Mucosa of descending colon (tissue), 3 donors: ENCODE data around the gene TMEM53. TPM values are rescaled to one million over a fixed set of nuclear protein-coding genes. Genes with fewer than 3 reads are reported as not detected.

Experiments
- ATAC-seq: fragments of 200-7000 bp; cut with Tn5 transposase; one replicate; pipeline ENCODE4 v1.9.1; 2020; ENCODE audit warnings: mild to moderate bottlenecking, moderate library complexity
- DNase-seq, 3 donors: peaks; one replicate each; pipeline ENCODE4 v3.0.0-alpha.2; 2020
- H3K36me3 ChIP-seq: fragments of 200-600 bp; one replicate; pipeline ENCODE4 v1.8.0; 2021; ENCODE audit warnings: low read depth, mild to moderate bottlenecking
- H3K4me1 ChIP-seq: fragments of 200-600 bp; one replicate; pipeline ENCODE4 v1.8.0; 2021; ENCODE audit warnings: low read depth, mild to moderate bottlenecking
- H3K4me3 ChIP-seq: fragments of 200-600 bp; one replicate; pipeline ENCODE4 v1.8.0; 2021; ENCODE audit warnings: mild to moderate bottlenecking
- H3K9me3 ChIP-seq: fragments of 200-600 bp; one replicate; pipeline ENCODE4 v1.8.0; 2021; ENCODE audit warnings: mild to moderate bottlenecking
- CTCF ChIP-seq: fragments of 200-600 bp; IDR thresholded peaks from one replicate; pipeline ENCODE4 v1.8.0; 2022; ENCODE audit warnings: antibody characterized with exemption, mild to moderate bottlenecking
- intact Hi-C, 2 donors: fragments of 100-400 bp; cut with DNase I in 1 of 2; cut with micrococcal nuclease in 1 of 2; formaldehyde crosslinking; loops; one replicate each; pipeline versions ENCODE4 v1.11.0 to v1.11.1; 2022; cut with DNase I, micrococcal nuclease
- total RNA-seq, 3 donors: library from RNA; stranded (reverse); fragmentation: NEBNext Ultra II Directional in 2 of 3; extraction: Animal tissue kit (Norgen Biotek cat#: 25700) in 2 of 3; gene quantifications; one replicate each; pipeline versions ENCODE4 v1.2.1 to v1.2.4, GENCODE V29; 2021 to 2023
- donor health status: DM: no; HTN: no; CAD: no; lungs with moderate emphysema.
- donor health status: DM: no; HTN: no; CAD: no.
- donor health status: DM: no; HTN: yes; CAD: no.

TMEM53 gene
- total RNA-seq, 3 donors from 2014 or later, result 19.3 to 46.0 (median 36.6) TPM

DNA sequence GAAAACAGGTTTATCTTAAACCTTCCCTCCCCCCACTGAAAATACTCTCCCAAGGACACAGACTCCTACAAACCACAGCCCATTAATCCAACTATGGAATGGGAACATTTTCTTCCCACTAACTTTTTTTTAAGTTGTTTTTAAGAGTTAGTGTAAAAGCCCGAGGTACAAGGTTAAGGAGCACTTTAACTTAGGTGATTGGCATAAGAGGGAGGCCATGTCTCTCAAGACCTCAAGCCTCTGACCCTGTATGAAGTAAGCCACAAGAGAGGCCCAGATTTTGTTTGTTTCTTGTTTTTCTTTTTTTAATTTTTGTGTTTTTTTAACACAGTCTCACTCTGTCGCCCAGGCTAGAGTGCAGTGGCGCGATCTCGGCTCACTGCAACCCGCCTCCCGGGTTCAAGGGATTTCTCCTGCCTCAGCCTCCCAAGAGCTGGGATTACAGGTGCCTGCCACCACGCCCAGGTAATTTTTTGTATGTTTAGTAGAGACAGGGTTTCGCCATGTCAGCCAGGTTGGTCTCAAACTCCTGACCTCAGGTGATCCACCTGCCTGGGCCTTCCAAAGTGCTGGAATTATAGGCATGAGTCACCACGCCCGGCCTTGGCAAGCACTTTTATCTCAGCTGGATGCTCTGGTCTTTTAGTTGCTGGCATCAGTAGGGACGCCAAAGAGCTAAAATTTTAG is 14.6 kb upstream of the TMEM53 start:
- ATAC-seq, result peak; percentile 63
- Histone ChIP-seq H3K4me3 (no peak overlapping the region), H3K36me3 (no peaks in the 10 kb centered on the region), H3K4me1 (no peaks in the 10 kb centered on the region), H3K9me3 (no peaks in the 10 kb centered on the region)
- TF ChIP-seq CTCF, result no peak
- intact Hi-C loops, result no loop called here
- no peak for DNase-seq

DNA sequence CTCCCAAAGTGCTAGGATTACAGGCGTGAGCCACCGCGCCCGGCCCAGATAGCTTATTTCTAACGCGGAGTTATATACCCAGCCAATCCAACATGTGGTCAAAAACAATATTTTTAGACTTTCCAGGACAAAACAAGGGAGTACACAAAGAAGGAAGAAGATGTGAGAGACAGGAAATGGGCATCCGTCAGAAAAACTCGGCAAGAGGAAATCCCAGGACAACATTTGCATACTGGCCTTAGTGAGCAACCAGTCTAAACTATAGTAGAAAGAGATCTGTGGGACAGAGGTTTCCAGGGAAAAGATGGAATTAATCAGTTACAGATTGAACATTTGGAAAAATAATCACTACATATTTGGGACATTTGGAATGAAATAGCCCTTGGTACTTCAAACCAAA is 11.6 kb upstream of the TMEM53 start:
- TF ChIP-seq CTCF, result no peak
- Histone ChIP-seq H3K36me3 (no peaks in the 10 kb centered on the region), H3K9me3 (no peaks in the 10 kb centered on the region), H3K4me3 (no peak overlapping the region), H3K4me1 (no peaks in the 10 kb centered on the region)
- intact Hi-C loops, result no loop called here
- ATAC-seq (no peak), DNase-seq (no peak)

- intact Hi-C loops, result no loop called here
- Histone ChIP-seq H3K4me1 (no peaks in the 10 kb centered on the region), H3K36me3 (no peaks in the 10 kb centered on the region), H3K9me3 (no peaks in the 10 kb centered on the region), H3K4me3 (no peak overlapping the region)
- TF ChIP-seq CTCF, result no peak
- DNase-seq (no peak), ATAC-seq (no peak)
These were observed 10.9 kb upstream of the TMEM53 start for GRCh38 chr1:44685218-44685617.

DNA sequence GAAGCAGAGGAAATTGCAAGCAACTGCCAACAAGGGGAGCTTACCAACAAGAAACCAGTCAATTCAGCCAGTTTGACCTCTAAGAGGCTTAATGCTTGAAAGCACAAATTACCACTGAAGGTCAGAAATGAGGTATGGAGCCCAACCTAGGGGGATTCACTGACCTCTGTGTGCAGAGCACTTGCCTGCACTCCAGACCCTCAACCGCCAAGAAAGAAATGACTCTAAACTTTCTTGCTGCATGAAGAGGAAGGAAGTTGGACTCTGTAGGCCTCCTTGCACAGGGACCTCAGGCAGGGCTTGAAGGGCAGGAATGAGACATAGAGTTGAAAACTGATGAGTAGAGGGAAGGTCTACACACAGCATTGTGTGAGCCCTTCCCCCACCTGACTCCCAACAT is 10.2 kb upstream of the TMEM53 start:
- Histone ChIP-seq H3K4me3 (no peak overlapping the region), H3K36me3 (no peaks in the 10 kb centered on the region), H3K4me1 (no peaks in the 10 kb centered on the region), H3K9me3 (no peaks in the 10 kb centered on the region)
- intact Hi-C loops, result no loop called here
- no peak for TF ChIP-seq CTCF
- DNase-seq (no peak), ATAC-seq (peak; percentile 21)

DNA sequence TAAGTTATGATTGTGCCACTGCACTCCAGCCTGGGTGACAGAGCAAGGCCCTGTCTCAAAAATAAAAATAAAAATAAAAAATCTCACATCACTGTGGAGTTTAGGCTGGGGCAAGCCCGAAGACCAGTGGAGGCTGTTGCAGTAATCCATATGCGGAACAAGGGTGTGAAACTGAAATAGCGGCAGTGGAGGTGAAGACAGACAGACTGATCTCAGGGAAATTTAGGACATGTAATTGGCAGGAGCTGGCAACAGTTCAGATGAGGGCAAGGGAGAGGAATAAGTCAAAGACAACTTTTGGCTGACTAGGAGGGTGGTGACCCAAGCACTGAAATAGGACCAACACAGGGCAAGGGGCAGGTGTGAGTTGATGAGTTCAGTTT is 8.6 kb upstream of the TMEM53 start:
- Histone ChIP-seq H3K36me3 (no peaks in the 10 kb centered on the region), H3K4me3 (no peak overlapping the region), H3K9me3 (no peaks in the 10 kb centered on the region), H3K4me1 (no peaks in the 10 kb centered on the region)
- no peak for TF ChIP-seq CTCF
- no peak for DNase-seq
- intact Hi-C loops, result no loop called here
- no peak for ATAC-seq
